ENCODE results near the gene RBBP4.
"Not testable (repeated sequence)": the region's sequence is repeated elsewhere in the genome, so short reads cannot be mapped to it uniquely, and the experiment has no call there.

RBBP4 gene

DNA sequence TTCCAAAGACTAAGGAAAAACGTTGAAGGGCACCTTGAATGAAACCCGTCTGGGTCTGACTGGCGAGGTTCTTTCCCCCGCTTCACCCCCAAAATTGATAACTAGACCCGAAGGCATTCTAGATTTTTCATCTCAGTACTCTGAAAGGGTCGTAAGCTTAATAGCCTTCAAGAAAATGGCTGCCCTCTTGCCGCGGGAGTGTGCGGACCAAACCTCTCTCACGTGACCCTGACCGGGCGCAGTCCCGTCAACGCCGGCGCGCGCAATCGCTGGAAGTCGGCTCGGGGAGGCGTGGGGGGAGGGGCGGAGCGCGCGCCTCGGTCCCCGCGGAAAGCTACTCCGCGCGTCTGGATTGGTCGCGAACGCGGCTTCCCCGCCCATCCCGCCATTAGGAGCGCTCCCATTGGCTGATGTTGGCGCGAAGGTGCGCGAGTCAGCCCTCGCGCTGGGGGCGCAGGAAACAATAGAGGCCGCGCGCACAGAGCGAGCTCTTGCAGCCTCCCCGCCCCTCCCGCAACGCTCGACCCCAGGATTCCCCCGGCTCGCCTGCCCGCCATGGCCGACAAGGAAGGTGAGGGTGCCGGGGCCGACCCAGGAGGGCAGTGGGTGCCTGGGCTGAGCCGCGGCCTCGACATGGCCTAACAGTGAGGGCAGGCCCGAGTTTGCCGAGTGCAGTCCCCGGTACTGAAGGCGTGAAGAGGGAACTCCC is at the start of gene RBBP4:
Gene RBBP4 (plus strand): TSS at position 457 of the 709 bp plus-strand sequence. CDS start 99 bp downstream, at position 556.
- peak; percentile 96 for DNase-seq (ENCODE audit: low spot score)

DNA sequence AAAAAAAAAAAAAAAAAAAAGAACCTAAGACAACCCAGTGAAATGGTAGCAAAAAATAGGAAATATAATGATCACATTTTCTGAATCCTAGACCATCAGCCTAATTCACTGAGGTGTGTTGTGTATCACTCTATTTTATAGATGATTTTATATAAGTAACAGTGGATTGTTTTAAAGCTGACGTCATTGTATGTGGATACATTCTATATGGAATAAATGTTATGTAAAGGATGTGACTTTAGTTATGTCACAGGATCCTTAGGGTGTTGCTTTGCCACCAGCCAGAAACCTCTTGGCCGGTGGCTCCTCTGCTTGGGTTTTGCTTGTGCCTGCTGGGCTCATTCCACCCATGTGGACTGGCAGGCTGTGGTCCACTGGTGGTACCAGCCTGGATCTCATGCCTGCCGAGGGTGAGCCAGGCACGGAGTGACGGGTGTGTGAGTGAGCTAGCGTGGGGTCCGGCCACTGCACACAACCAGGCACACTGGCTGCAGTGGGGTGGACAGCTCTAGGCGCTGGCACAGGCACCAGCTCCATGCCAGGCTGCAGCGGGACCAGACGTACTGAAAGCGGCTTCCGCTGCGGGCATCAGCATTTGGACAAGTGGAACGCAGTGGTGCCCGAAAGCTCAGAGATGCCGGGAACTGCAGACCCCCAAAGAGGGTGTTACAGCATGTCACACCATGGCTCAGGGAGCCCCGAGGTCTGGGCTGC is 45.1 kb upstream of the RBBP4 start:
- no peak for DNase-seq (ENCODE audit: low spot score)

DNA sequence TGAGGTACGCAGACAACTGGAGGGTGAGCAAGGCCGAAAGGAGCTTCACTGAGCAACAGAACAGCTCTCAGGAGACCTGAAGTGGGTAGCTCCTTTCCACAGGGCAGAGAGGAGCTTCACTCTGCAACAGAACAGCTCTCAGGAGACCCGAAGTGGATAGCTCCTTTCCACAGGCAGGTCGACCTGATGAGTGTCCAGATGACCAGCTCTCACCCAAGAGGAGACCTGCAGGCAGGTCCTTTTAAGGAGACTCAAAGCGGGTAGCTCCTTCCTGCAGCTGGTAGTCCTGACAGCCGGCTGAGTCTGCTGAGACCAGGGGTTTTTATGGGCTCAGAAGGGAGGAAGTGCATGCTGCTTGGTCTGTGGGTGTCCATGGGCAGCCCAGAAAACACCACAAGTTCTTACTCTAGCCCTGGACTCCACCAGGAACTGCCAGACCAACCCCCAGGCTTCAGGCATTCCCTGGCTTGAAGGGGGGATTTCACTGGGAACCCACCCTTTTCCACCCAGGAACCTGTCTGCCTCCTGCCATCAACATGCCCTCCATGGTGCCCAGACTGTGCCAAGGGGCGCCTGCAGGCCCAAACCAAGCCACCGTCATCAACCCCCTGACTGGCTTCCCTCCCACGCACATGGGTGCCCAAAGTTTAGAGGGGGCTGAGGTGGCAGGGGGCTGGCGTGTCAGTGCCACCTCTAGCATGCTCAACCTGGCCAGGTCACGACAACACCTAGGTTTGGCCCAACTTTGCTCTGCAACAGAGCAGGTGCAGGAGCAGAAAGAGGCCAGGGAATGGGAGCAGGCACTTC is 44.2 kb upstream of the RBBP4 start:
- DNase-seq (ENCODE audit: low spot score) = no peak

DNA sequence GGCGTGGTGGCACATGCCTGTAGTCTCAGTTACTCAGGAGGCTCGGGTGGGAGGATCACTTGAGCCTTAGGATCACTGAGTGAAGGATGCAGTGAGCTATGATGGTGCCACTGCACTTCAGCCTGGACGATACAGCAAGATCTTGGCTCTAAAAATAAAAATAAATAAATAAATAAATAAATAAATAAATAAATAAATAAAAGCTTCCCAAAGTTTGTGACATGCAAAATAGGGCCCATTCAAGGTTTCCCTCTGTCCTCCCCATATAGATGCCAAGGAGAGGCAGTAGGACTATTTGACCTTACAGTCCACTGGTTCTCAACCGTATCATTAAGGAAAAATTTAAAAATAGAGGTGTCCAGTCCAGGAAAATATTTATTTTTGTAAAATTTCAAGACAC is 41.8 kb upstream of the RBBP4 start:
- DNase-seq (ENCODE audit: low spot score) = no peak

DNA sequence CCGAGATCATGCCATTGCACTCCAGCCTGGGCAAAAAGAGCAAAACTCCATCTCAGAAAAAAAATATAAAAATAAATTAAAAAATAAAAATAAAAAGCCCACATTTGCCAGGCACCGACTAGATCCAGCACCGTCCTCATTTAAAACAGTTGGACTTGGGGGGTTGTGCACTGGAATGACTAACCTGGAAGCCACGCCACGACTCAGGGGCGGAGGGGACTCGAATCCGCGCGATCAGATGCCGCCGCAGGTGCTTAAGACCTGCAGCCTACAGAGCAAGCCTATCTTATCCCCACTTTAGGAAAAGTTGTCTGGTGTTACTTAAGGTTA is 39.2 kb upstream of the RBBP4 start:
- no peak for DNase-seq (ENCODE audit: low spot score)

DNA sequence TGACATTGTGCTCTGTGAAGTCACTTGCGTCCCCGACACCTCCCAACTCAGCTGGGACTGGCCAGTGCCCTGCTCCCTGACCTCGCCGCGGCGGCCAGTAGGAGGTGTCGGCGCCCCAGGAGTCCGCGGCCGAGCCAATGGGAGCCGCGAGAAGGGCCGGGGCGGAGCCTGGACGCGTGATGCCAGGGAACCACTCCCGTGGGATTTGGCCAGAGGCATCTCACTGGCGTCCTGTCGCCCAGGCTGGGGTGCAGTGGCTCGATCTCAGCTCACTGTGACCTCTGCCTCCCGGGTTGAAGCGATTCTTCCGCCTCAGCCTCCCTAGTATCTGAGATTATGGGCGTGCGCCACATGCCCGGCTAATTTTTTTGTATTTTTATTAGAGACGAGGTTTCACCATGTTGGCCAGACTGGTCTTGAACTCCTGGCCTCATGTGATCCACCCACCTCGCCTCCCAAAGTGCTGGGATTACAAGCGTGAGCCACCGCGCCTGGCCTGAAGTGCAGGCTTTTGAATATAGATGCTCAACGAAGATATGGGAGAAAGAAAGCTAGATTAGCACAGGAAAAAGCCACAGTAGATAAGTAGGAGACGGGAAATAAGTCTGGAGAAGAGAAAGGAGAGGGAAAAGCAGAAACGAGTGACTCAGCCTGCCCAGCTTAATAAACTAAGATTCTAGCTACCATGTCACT is 38.7 kb upstream of the RBBP4 start:
- peak; percentile 73 for DNase-seq (ENCODE audit: low spot score)

DNA sequence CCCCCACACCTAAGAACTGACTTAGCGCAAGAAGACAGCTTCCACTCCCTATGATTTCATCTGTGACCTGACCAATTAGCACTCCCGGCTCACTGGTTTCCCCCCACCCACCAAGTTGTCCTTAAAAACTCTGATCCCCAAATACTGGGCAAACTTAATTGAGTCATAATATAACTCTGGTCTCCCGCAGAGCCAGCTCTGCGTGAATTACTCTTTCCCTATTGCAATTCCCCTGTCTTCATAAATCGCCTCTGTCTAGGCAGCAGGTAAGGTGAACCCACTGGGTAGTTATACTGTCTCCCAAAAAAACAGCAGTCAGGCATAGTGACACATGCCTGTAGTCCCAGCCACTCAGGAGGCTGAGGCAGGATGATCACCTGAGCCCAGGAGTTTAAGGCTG is 37.5 kb upstream of the RBBP4 start:
- no peak for DNase-seq (ENCODE audit: low spot score)

DNA sequence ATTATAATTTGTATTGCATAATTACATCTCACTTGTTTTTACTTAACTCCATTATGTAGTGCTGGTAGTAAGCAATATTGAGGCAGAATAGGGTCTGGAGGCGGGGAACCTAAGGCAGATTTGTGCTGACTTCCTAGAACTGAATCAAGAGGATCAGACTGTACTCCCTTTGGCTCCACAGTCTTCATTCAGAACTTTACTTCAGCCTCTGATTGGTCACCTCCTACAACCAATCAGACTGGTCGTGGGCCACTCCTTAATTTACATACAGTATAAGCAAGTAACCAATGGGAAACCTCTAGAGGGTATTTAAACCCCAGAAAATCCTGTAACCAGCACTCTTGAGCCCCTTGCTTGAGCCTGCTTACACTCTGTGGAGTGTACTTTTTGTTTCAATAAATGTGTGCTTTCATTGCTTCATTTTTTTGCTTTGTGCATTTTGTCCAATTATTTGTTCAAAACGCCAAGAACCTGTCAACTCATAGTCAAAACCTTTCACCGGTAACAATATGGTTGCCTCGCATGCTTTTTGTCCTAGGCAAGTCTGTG is 32.3 kb upstream of the RBBP4 start:
- peak; percentile 34 for DNase-seq (ENCODE audit: low spot score)

DNA sequence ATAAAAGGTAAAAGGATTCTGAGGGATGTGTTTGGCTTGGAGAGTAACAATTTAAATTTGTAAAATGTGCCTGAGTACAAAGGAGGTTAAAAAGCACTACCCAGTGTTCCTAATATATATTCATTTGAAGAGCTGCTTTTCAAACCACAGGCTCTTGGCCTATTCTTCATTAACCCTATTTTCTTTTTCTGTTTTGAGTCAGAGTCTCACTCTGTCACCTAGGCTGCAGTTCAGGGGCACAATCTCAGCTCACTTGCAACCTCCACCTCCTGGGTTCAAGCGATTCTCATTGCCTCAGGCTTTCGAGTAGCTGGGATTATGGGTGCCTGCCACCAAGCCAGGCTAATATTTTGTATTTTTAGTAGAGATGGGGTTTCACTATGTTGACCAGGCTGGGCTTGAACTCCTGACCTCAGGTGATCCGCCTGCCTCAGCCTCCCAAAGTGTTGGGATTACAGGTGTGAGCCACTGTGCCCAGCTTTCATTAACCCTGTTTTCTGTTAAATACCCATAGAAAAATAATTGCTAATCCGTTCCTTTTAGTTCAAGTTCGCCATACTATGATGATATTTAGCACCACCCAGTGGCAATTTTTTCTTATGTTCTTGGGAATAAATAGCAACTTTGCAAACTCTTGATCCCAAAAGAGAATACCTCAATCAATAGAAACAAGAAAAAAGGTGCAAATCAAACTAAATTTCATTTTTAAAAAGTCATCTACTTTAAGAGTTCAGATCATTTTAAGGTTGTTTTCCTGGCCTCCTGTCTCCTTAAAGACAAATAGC is 31.1 kb upstream of the RBBP4 start:
- DNase-seq (ENCODE audit: low spot score) = no peak

DNA sequence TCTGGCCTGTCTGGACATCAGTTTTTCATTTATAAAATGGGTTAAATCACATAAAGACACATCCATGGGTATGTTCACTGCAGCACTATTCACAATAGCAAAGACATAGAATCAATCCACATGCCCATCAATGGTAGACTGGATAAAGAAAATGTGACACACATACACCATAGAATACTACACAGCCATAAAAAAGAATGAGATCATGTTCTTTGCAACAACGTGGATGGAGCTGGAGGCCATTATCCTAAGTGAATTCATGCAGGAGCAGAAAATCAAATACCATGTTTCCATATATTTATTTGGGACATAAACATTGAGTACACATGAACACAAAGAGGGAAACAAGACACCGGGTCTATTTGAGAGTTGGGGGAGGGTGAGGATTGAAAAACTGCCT is 28.8 kb upstream of the RBBP4 start:
- no peak for DNase-seq (ENCODE audit: low spot score)

DNA sequence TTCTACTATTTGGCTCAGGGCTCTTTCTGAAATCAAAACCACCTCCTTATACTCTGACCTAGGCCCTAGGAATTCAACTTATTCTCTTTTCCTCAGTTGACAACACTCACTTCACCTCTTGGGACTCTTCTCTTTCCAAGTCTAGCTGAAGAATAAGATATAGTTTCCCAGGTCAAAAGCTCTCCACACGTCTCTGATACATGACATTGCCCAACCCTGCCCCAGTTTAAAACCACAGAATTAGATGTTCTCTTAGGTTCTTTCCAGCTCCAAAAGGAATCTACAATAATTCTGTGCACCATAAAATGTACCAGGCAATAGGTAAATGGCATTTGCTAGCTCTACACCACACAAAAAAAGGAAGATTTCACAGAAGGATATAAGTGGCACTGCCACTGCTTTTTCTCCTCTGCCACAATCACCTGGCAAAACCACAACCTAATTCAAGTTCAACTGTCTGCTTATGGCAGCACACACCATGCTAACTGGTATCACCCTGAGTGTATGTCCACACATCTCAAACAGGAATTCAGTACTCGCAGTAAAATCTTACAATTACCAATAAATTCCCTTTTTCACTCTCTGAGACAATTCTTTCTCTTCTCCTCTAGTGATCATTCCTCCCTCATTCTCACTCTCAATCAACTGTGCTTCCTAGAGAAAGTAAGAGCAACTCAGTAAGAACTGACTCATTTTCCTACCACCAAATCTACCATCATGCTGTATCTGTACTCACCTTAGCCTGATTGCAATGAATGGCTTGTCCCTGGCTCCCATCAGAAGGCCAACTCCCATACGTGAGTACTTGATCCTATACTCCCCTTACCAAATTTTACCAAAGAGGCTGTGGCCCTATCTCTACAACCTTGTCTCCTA is 28.0 kb upstream of the RBBP4 start:
- DNase-seq (ENCODE audit: low spot score) = no peak

DNA sequence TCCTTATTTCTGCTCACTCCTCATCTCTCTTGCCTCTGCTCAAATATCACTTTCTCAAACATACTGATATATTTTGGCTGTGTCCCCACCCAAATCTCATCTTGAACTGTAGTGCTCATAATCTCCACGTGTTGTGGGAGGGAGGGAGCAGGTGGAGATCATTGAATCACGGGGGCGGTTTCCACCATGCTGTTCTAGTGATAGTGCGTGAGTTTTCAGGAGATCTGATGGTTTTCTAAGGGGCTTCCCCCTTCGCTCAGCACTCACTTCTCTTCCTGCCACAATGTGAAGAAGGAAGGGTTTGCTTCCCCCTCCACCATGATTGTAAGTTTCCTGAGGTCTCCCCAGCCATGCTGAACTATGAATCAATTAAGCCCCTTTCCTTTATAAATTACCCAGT is 27.2 kb upstream of the RBBP4 start:
- DNase-seq (ENCODE audit: low spot score) = no peak

DNA sequence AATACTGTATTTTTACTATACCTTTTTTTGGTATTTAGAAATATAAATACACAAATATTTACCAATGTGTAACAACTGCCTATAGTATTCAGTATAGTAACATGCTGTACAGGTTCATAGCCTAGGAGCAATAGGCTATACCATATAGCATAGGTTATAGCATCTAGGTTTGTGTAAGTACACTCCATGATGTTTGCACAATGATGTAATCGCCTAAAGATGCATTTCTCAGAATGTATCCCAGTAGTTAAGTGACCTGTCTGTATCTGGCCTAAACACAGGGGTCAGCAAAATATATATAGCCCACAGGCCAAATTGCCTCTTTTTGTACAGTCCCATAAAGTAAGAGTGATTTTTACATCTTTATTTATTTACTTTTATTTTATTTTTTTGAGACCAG is 24.8 kb upstream of the RBBP4 start:
- DNase-seq (ENCODE audit: low spot score) = no peak

DNA sequence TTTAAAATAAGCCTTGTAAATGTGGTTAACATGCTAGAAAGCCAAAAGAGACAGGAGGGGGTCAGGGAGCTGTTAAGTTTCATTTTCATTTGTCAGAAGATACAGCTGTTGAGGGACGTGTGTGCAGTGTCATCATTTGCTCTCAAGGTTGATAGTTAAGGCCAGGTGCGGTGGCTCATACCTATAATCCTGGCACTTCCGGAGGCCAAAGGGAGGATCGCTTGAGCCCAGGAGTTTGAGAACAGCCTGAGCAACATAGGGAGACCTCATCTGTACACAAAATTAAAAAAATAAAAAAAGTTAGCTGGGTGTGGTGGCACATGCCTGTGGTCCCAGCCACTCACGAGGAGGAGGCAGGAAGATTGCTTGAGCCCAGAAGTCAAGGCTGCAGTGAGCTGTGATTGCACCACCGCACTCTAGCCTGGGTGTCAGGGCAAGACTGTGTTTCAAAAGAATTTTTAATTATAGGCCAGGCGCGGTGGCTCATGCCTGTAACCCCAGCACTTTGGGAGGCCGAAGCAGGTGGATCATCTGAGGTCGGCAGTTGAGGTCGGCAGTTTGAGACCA is 23.3 kb upstream of the RBBP4 start:
- no peak for DNase-seq (ENCODE audit: low spot score)

DNA sequence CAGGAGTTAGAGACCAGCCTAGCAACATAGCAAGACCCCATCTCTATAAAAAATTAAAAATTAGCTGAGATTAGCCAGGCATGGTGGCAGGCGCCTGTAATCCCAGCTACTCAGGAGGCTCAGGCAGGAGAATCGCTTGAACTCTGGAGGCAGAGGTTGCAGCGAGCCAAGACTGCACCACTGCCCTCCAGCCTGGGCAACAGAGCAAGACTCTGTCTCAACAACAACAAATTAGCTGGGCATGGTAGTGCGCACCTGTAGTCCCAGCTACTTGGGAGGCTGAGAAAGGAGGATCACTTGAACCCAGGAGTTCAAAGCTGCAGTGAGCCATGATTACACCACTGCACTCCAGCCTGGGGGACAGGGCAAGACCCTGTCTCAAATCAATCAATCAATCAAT is 20.8 kb upstream of the RBBP4 start:
- DNase-seq (ENCODE audit: low spot score) = not testable (repeated sequence)

DNA sequence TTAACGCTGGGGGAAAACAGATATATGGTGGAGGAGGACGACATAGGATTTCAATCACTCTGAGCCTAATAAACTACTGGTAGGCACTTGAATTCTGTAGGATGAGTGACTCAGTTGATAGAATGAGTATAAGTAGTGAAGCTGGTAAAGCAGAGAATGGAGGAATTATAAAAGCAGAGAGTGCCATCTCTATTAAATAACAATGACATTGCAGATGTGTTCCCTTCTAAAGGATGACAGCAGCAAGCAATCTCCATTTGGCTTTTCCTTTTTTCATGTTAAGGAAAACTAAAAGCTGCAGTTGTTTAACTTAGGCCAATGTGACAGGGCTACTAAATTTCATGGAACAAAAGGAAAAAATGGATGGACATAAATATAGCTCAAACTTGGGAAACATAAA is 18.2 kb upstream of the RBBP4 start:
- DNase-seq (ENCODE audit: low spot score) = no peak

DNA sequence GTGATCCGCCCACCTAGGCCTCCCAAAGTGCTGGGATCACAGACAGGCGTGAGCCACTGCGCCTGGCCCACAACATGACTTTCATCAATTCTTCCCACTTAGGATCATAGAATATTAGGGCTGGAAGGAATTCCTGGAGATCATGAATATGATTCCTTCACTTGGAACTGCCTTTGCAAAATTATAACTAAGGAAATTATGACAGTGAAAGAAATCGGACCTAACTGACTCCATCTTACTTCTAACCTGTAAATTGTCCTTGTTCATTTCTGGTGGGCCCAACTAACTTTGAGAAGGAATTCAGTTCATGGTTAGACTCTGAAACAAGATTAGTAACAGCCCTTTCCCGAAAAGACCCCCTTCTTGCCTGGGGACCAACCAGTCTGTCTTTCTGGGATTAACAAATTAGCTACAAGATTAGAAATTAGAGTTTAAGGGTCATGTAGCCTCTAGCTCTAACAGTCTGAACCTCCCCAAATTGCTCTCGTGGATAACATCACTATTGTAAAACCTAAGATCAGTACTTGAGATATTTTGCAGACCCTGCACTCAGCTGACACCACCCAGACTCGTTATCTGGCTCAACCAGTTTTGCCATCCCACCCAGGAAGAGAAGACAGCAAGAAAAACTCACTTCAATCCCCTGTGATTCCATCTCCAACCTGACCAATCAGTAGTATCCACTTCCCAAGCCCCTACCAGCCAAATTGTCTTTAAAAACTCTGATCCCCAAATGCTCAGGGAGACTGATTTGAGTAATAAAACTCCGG is 15.3 kb upstream of the RBBP4 start:
- no peak for DNase-seq (ENCODE audit: low spot score)

DNA sequence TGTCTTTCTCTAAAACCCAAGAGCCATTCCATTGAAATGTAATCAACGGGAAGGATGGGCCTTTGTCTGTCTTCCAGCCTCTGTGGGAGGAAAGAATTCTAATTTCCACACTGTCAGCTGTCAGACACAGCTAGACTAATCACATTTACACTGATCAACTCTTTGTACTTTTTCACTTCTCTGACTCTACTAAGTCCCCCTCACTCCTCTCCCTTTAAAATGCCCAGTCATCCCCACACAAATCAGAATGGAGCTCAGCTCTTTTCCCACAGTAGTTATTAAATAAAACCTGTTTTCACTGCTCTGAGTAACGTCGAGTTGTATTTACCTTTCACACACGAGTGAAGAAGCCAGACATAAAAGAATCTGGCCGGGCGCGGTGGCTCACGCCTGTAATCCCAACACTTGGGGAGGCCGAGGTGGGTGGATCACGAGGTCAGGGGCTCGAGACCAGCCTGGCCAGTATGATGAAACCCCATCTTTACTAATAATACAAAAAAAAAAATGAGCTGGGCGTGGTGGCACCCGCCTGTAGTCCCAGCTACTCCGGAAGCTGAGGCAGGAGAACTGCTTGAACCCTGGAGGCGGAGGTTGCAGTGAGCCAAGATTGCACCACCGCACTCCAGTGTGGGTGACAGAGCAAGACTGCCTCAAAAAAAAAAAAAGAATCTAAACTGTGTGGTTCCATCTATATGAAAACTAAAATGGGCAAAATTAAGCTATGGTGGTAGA is 13.9 kb upstream of the RBBP4 start:
- no peak for DNase-seq (ENCODE audit: low spot score)
